HL-60 (cell line): ENCODE results near the gene CCDC107.
A peak's percentile ranks its signal among the peaks of the same experiment; 100 is the strongest.

Experiments used
- DNase-seq, 2 experiments: peaks; one replicate each; pipeline ENCODE4 v3.0.0-alpha.2; 2010 to 2020; ENCODE audit warnings: low read depth in 1 of 2, low spot score in 1 of 2
- H3K27ac ChIP-seq: fragments of 250-450 bp; sonication (Bioruptor Pico); replicated peaks from 2 replicates; pipeline ENCODE4 v1.5.1; 2020; ENCODE audit warnings: mild to moderate bottlenecking, moderate library complexity
- H3K27me3 ChIP-seq: fragments of 250-450 bp; sonication (Bioruptor Pico); 2 replicates; pipeline ENCODE4 v1.5.1; 2021; ENCODE audit warnings: mild to moderate bottlenecking, moderate library complexity; ENCODE audit not compliant: insufficient read depth, poor library complexity, severe bottlenecking
- H3K4me3 ChIP-seq: replicated peaks from 2 replicates; pipeline ENCODE4 v1.5.1; 2011; ENCODE audit warnings: mild to moderate bottlenecking, control low read depth, low read length; ENCODE audit not compliant: insufficient read depth
- CTCF ChIP-seq: IDR thresholded peaks from one replicate; pipeline ENCODE4 v1.5.1; 2011; ENCODE audit warnings: low read length, control low read depth, inconsistent platforms; ENCODE audit not compliant: insufficient read depth
- GABPA ChIP-seq: IDR thresholded peaks from 2 replicates; pipeline ENCODE4 v1.6.1; 2012; ENCODE audit warnings: low read depth
- POLR2AphosphoS5 ChIP-seq: IDR thresholded peaks from 2 replicates; pipeline ENCODE4 v1.6.1; 2012; ENCODE audit warnings: low read depth
- REST ChIP-seq: IDR thresholded peaks from 2 replicates; pipeline ENCODE4 v1.6.1; 2012; ENCODE audit warnings: low read depth; ENCODE audit not compliant: insufficient replicate concordance
- SPI1 ChIP-seq: IDR thresholded peaks from 2 replicates; pipeline ENCODE4 v1.6.1; 2012; ENCODE audit warnings: low read depth, mild to moderate bottlenecking, borderline replicate concordance

The CCDC107 gene

GRCh38 chr9:35618854-35619799 lies 39.0 kb upstream of the CCDC107 start:
- DNase-seq = peak in 1 of 2 experiments; percentile 78
- no peak for TF ChIP-seq REST
- TF ChIP-seq CTCF = no peak
- peak; percentile 33; the same call in 1 of the 2 replicates for TF ChIP-seq GABPA
- TF ChIP-seq SPI1 = peak; percentile 61; the same call in 1 of the 2 replicates
- TF ChIP-seq POLR2AphosphoS5 = 0 out of 2 replicates have a peak, but pooled peaks have one; percentile 49
- Histone ChIP-seq H3K4me3 (no peak overlapping the region), H3K27me3 (no peaks in the 10 kb centered on the region), H3K27ac (peak overlapping the region; percentile 57)

- H3K27me3 ChIP-seq = no peaks in the 10 kb centered on the region
- peak; percentile 39; the same call in 1 of the 2 replicates for TF ChIP-seq POLR2AphosphoS5
- no peak for TF ChIP-seq GABPA
- peak; percentile 8 for TF ChIP-seq REST
- H3K27ac ChIP-seq = peak overlapping the region; percentile 57
- no peak overlapping the region for H3K4me3 ChIP-seq
- DNase-seq = peak in 1 of 2 experiments; percentile 65
Measured at GRCh38 chr9:35619800-35620158, 38.3 kb upstream of the CCDC107 start.

- DNase-seq = no peak
- TF ChIP-seq CTCF = no peak
- TF ChIP-seq SPI1 = no peak
- no peak for TF ChIP-seq GABPA
- TF ChIP-seq POLR2AphosphoS5 = no peak
- no peak for TF ChIP-seq REST
- H3K27ac ChIP-seq = no peak overlapping the region
- no peak overlapping the region for H3K4me3 ChIP-seq
- no peaks in the 10 kb centered on the region for H3K27me3 ChIP-seq
Measured at GRCh38 chr9:35627575-35627974, 30.5 kb upstream of the CCDC107 start.
